ENCODE results near the gene COL9A2. TPM values are rescaled to one million over a fixed set of nuclear protein-coding genes. Genes with fewer than 3 reads are reported as not detected.

COL9A2 gene
- polyA plus RNA-seq, 1 donor from 2014 or later: 2.3 TPM

DNA sequence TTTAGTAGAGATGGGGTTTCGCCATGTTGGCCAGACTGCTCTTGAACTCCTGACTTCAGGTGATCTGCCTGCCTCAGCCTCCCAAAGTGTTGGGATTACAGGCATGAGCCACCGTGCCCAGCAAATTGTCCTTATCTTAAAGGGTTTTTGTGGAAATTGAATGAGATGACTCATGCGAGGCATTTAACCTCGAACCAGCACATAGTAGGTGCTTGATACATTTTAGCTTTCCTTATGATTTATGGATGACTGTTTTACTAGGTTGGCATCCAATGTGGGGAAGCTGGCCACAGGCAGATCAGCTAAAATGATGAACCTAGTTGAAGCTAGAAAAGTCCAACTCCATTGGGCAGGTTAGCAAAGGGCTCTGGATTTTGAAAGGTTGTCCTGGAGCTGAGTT lies 1.4 kb upstream of the COL9A2 start:
- Histone ChIP-seq H3K4me2 (ENCODE audit: low read length) (no peak overlapping the region), H3K9me3 (ENCODE audit: low read length) (no peaks in the 10 kb centered on the region), H3K36me3 (ENCODE audit: insufficient read depth, low read length) (no peaks in the 10 kb centered on the region), H3K9ac (ENCODE audit: low read length) (no peak overlapping the region), H4K20me1 (ENCODE audit: insufficient read depth) (no peaks in the 10 kb centered on the region), H3K9me2 (ENCODE audit: insufficient read depth, low read length) (no peaks in the 10 kb centered on the region), H2AFZ (ENCODE audit: low read depth, low read length) (no peak overlapping the region), H3K4me3 (ENCODE audit: low read length) (no peak overlapping the region), H3K27ac (ENCODE audit: low read length) (no peak overlapping the region), H3K27me3 (ENCODE audit: insufficient read depth, low read depth, low read length) (peaks cover 43% of the 10 kb centered on the region), H3K79me2 (replicated peaks; ENCODE audit: insufficient read depth, low read length) (no peaks in the 10 kb centered on the region), H3F3A (ENCODE audit: insufficient read depth, low read length, poor library complexity, severe bottlenecking) (no peaks in the 10 kb centered on the region)
- TF ChIP-seq SMC3 (conservative IDR thresholded peaks at IDR 0.05; ENCODE audit: poor library complexity) (no peak), MXI1 (conservative IDR thresholded peaks at IDR 0.05; ENCODE audit: poor library complexity, severe bottlenecking) (no peak), POLR2AphosphoS5 (IDR thresholded peaks at IDR 0.05) (no peak), RAD21 (conservative IDR thresholded peaks at IDR 0.05) (no peak), EP300 (conservative IDR thresholded peaks at IDR 0.05; ENCODE audit: poor library complexity, severe bottlenecking) (no peak), EZH2 (IDR thresholded peaks at IDR 0.05; ENCODE audit: borderline replicate concordance, insufficient read depth, low read length, poor library complexity, severe bottlenecking) (no peak), TAF1 (IDR thresholded peaks at IDR 0.05; ENCODE audit: low read depth) (no peak)
- TF ChIP-seq, protein P1, sequence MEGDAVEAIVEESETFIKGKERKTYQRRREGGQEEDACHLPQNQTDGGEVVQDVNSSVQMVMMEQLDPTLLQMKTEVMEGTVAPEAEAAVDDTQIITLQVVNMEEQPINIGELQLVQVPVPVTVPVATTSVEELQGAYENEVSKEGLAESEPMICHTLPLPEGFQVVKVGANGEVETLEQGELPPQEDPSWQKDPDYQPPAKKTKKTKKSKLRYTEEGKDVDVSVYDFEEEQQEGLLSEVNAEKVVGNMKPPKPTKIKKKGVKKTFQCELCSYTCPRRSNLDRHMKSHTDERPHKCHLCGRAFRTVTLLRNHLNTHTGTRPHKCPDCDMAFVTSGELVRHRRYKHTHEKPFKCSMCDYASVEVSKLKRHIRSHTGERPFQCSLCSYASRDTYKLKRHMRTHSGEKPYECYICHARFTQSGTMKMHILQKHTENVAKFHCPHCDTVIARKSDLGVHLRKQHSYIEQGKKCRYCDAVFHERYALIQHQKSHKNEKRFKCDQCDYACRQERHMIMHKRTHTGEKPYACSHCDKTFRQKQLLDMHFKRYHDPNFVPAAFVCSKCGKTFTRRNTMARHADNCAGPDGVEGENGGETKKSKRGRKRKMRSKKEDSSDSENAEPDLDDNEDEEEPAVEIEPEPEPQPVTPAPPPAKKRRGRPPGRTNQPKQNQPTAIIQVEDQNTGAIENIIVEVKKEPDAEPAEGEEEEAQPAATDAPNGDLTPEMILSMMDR (IDR thresholded peaks at IDR 0.05; ENCODE audit: poor library complexity, severe bottlenecking): no peak
- TF ChIP-seq, protein P2, sequence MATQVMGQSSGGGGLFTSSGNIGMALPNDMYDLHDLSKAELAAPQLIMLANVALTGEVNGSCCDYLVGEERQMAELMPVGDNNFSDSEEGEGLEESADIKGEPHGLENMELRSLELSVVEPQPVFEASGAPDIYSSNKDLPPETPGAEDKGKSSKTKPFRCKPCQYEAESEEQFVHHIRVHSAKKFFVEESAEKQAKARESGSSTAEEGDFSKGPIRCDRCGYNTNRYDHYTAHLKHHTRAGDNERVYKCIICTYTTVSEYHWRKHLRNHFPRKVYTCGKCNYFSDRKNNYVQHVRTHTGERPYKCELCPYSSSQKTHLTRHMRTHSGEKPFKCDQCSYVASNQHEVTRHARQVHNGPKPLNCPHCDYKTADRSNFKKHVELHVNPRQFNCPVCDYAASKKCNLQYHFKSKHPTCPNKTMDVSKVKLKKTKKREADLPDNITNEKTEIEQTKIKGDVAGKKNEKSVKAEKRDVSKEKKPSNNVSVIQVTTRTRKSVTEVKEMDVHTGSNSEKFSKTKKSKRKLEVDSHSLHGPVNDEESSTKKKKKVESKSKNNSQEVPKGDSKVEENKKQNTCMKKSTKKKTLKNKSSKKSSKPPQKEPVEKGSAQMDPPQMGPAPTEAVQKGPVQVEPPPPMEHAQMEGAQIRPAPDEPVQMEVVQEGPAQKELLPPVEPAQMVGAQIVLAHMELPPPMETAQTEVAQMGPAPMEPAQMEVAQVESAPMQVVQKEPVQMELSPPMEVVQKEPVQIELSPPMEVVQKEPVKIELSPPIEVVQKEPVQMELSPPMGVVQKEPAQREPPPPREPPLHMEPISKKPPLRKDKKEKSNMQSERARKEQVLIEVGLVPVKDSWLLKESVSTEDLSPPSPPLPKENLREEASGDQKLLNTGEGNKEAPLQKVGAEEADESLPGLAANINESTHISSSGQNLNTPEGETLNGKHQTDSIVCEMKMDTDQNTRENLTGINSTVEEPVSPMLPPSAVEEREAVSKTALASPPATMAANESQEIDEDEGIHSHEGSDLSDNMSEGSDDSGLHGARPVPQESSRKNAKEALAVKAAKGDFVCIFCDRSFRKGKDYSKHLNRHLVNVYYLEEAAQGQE (IDR thresholded peaks at IDR 0.05; ENCODE audit: borderline replicate concordance): no peak

- Histone ChIP-seq H3K27ac (ENCODE audit: low read length) (no peak overlapping the region), H3K4me2 (ENCODE audit: low read length) (no peak overlapping the region), H3K9me2 (ENCODE audit: insufficient read depth, low read length) (no peaks in the 10 kb centered on the region), H3K9me3 (ENCODE audit: low read length) (no peaks in the 10 kb centered on the region), H3K36me3 (ENCODE audit: insufficient read depth, low read length) (no peaks in the 10 kb centered on the region), H3K27me3 (ENCODE audit: insufficient read depth, low read depth, low read length) (peaks cover 43% of the 10 kb centered on the region), H3K4me3 (ENCODE audit: low read length) (peak overlapping the region; percentile 51), H4K20me1 (ENCODE audit: insufficient read depth) (no peaks in the 10 kb centered on the region), H3K9ac (ENCODE audit: low read length) (no peak overlapping the region), H2AFZ (ENCODE audit: low read depth, low read length) (no peak overlapping the region), H3F3A (ENCODE audit: insufficient read depth, low read length, poor library complexity, severe bottlenecking) (no peaks in the 10 kb centered on the region), H3K79me2 (replicated peaks; ENCODE audit: insufficient read depth, low read length) (no peaks in the 10 kb centered on the region)
- TF ChIP-seq MXI1 (conservative IDR thresholded peaks at IDR 0.05; ENCODE audit: poor library complexity, severe bottlenecking) (no peak), RAD21 (conservative IDR thresholded peaks at IDR 0.05) (no peak), SMC3 (conservative IDR thresholded peaks at IDR 0.05; ENCODE audit: poor library complexity) (no peak), POLR2AphosphoS5 (IDR thresholded peaks at IDR 0.05) (no peak), TAF1 (IDR thresholded peaks at IDR 0.05; ENCODE audit: low read depth) (no peak), EP300 (conservative IDR thresholded peaks at IDR 0.05; ENCODE audit: poor library complexity, severe bottlenecking) (no peak), EZH2 (IDR thresholded peaks at IDR 0.05; ENCODE audit: borderline replicate concordance, insufficient read depth, low read length, poor library complexity, severe bottlenecking) (no peak)
- TF ChIP-seq, protein P1 (IDR thresholded peaks at IDR 0.05; ENCODE audit: poor library complexity, severe bottlenecking): no peak
- TF ChIP-seq, protein P2 (IDR thresholded peaks at IDR 0.05; ENCODE audit: borderline replicate concordance): no peak
These were observed 448 bp upstream of the COL9A2 start for GRCh38 chr1:40317394-40318074.

Measured in neural cell (in vitro differentiated cells).